K562 (cell line): Measurements from ENCODE around the gene SNX17. TPM values are rescaled to one million over a fixed set of nuclear protein-coding genes. Genes with fewer than 3 reads are reported as not detected.
A peak's percentile ranks its signal among the peaks of the same experiment; 100 is the strongest.

Experiments
- ARID3A ChIP-seq: IDR thresholded peaks from 2 replicates; pipeline ENCODE4 v1.6.1; 2012; ENCODE audit warnings: low read depth, low read length, improper control_type of control experiment, borderline replicate concordance
- ATF2 ChIP-seq: sonication (generic); formaldehyde crosslinking; IDR thresholded peaks from 2 replicates; pipeline ENCODE4 v1.8.1; 2022; ENCODE audit warnings: missing genetic modification reagents
- DLX4 ChIP-seq: fragments of 250-450 bp; sonication (Bioruptor Pico); IDR thresholded peaks from 2 replicates; pipeline ENCODE4 v1.6.1; 2021; ENCODE audit warnings: mild to moderate bottlenecking
- ESRRB ChIP-seq: fragments of 250-450 bp; sonication (Bioruptor Pico); IDR thresholded peaks from 2 replicates; pipeline ENCODE4 v1.5.0; 2020; ENCODE audit warnings: mild to moderate bottlenecking, moderate library complexity, borderline replicate concordance
- HLTF ChIP-seq: fragments of 450-650 bp; IDR thresholded peaks from 2 replicates; pipeline ENCODE4 v1.6.1; 2016
- MLX ChIP-seq, 2 experiments: fragments of 450-650 bp in 1 of 2; sonication (generic) in 1 of 2; formaldehyde crosslinking; conservative IDR thresholded peaks; 2 replicates each; pipeline versions ENCODE4 v1.4.0 to v1.8.1; 2020 to 2022; ENCODE audit warnings: mild to moderate bottlenecking in 1 of 2, missing genetic modification reagents in 1 of 2
- PHB ChIP-seq: fragments of 250-450 bp; sonication (Bioruptor Pico); IDR thresholded peaks from 2 replicates; pipeline ENCODE4 v1.5.0; 2021
- RBM17 ChIP-seq: fragments of 200-400 bp; formaldehyde crosslinking; IDR thresholded peaks from 2 replicates; pipeline ENCODE4 v1.6.1; 2017; ENCODE audit warnings: low read depth, mild to moderate bottlenecking, low read length, borderline replicate concordance
- RBM22 ChIP-seq: fragments of 200-400 bp; formaldehyde crosslinking; IDR thresholded peaks from 2 replicates; pipeline ENCODE4 v1.6.1; 2018; ENCODE audit warnings: low read length, low read depth; ENCODE audit not compliant: poor library complexity, severe bottlenecking
- SNAPC5 ChIP-seq: fragments of 250-450 bp; sonication (Bioruptor Pico); IDR thresholded peaks from 2 replicates; pipeline ENCODE4 v1.8.0; 2021; ENCODE audit warnings: moderate library complexity, mild to moderate bottlenecking, inconsistent platforms
- ZBTB2 ChIP-seq: fragments of 450-650 bp; IDR thresholded peaks from 2 replicates; pipeline ENCODE4 v1.6.1; 2016; ENCODE audit warnings: antibody characterized with exemption
- ZFPM2 ChIP-seq: fragments of 250-450 bp; sonication (Bioruptor Pico); IDR thresholded peaks from 2 replicates; pipeline ENCODE4 v1.5.1; 2022; ENCODE audit warnings: mild to moderate bottlenecking
- ZNF165 ChIP-seq: fragments of 250-450 bp; sonication (Bioruptor Pico); IDR thresholded peaks from 2 replicates; pipeline ENCODE4 v1.4.0; 2020; ENCODE audit warnings: borderline replicate concordance
- ZNF175 ChIP-seq: fragments of 200-800 bp; sonication (Bioruptor generic); IDR thresholded peaks from 2 replicates; pipeline ENCODE4 v1.6.1; 2016; ENCODE audit warnings: low read depth, mild to moderate bottlenecking, missing genetic modification characterization, missing compliant biosample characterization
- ZNF609 ChIP-seq: sonication (generic); formaldehyde crosslinking; IDR thresholded peaks from 2 replicates; pipeline ENCODE4 v1.8.1; 2023; ENCODE audit warnings: missing genetic modification reagents, mild to moderate bottlenecking, borderline replicate concordance
- polyA plus RNA-seq, 8 experiments: library from polyadenylated mRNA; depleted of rRNA in 4 of 8; stranded (reverse) in 5 of 8; unstranded in 3 of 8; fragments of >200 nt; fragmentation: Nextera tagmentation in 2 of 8; fragmentation: Illumina TruSeq in 1 of 8; extraction: Ambion mirVana in 2 of 8; extraction: Trizol in 1 of 8; gene quantifications; 2 replicates each; pipeline versions ENCODE4 v1.2.1 to v1.2.3, GENCODE V29; 2011 to 2014; ENCODE audit warnings: inconsistent platforms in 1 of 8, missing spikeins in 1 of 8
- total RNA-seq, 7 experiments: library from RNA; depleted of rRNA in 6 of 7; stranded (reverse); fragments of >200 nt in 6 of 7; fragmentation: Illumina TruSeq in 2 of 7; extraction: Trizol in 2 of 7; gene quantifications; 2 replicates each; pipeline versions ENCODE4 v1.2.1 to v1.2.3, GENCODE V29; 2011 to 2021; ENCODE audit warnings: low replicate concordance in 1 of 7

The SNX17 gene
- total and polyA plus RNA-seq, 9 of the 15 experiments (the other 6 are each of a cell fraction or from before 2014, with no cell fraction given): 3.0 to 75.7 (median 54.6) TPM

GRCh38 chr2:27370026-27370815, at the start of gene SNX17, which contains the start of gene EIF2B4 (continued):
- TF ChIP-seq ZBTB2 (peak; percentile 56; the same call in 1 of the 2 replicates), ARID3A (0 out of 2 replicates have a peak, but pooled peaks have one; percentile 45), ZNF609 (CRISPR knock-in tag) (peak; percentile 62; the same call in 1 of the 2 replicates), DLX4 (no peak), RBM22 (no peak), ATF2 (CRISPR knock-in tag) (no peak), ZNF175 (CRISPR knock-in tag) (peak; percentile 33; the same call in 1 of the 2 replicates), ZFPM2 (no peak), MLX (CRISPR knock-in tag; conservative IDR thresholded peaks at IDR 0.05) (no peak; a peak in 1 of 4 replicates), HLTF (peak; percentile 25; the same call in 1 of the 2 replicates), SNAPC5 (CRISPR knock-in tag) (no peak), PHB (CRISPR knock-in tag) (peak; percentile 89), RBM17 (no peak), ESRRB (no peak), ZNF165 (CRISPR knock-in tag) (no peak)
